H1 (cell line): ENCODE data around the gene PUDP. TPM values are rescaled to one million over a fixed set of nuclear protein-coding genes. Genes with fewer than 3 reads are reported as not detected.

ENCODE experiments used
- CTCF ChIA-PET: fragments of 300-600 bp; sonication (Branson Sonifier 250); formaldehyde crosslinking; loops from one replicate; lab custom pipeline; 2021; ENCODE audit not compliant: partially characterized antibody; lab: Charles Lee
- POLR2A ChIA-PET: fragments of 300-600 bp; sonication (Branson Sonifier 250); formaldehyde crosslinking; loops from one replicate; lab custom pipeline; 2021; ENCODE audit warnings: inconsistent platforms; ENCODE audit not compliant: partially characterized antibody; lab: Charles Lee
- DNase-seq, 2 experiments: peaks; one replicate each; pipeline versions ENCODE4 v3.0.0 to v3.0.0-alpha.2; 2010 to 2022; ENCODE audit warnings: low spot score in 2 of 2, low read depth in 1 of 2, mixed read lengths in 1 of 2
- FAIRE-seq: peaks from 2 replicates; lab custom pipeline; 2011; peaks lifted over from hg19 to GRCh38; lab: Jason Lieb, UNC
- H2AFZ ChIP-seq: 2 replicates; pipeline ENCODE4 v1.8.1; 2012; ENCODE audit warnings: low read length, inconsistent platforms
- H2AK5ac ChIP-seq: 2 replicates; pipeline ENCODE4 v1.6.1; 2013; ENCODE audit warnings: low read depth, low read length
- H2BK120ac ChIP-seq: replicated peaks from 2 replicates; pipeline ENCODE3; 2013; ENCODE audit warnings: low read depth, low read length, inconsistent platforms
- H2BK12ac ChIP-seq: 2 replicates; pipeline ENCODE4 v1.6.1; 2013; ENCODE audit warnings: low read depth, low read length
- H2BK15ac ChIP-seq: 2 replicates; pipeline ENCODE4 v1.6.1; 2013; ENCODE audit warnings: low read length
- H2BK20ac ChIP-seq: 2 replicates; pipeline ENCODE4 v1.6.1; 2013; ENCODE audit warnings: low read length
- H2BK5ac ChIP-seq: 2 replicates; pipeline ENCODE4 v1.6.1; 2013; ENCODE audit warnings: low read depth, low read length
- H3K14ac ChIP-seq: 2 replicates; pipeline ENCODE4 v1.6.1; 2013; ENCODE audit warnings: inconsistent platforms; ENCODE audit not compliant: insufficient read length
- H3K18ac ChIP-seq: 2 replicates; pipeline ENCODE4 v1.6.1; 2013; ENCODE audit warnings: low read length; ENCODE audit errors: extremely low read depth
- H3K23ac ChIP-seq: 2 replicates; pipeline ENCODE4 v1.6.1; 2013; ENCODE audit warnings: inconsistent platforms; ENCODE audit not compliant: insufficient read length
- H3K23me2 ChIP-seq: 2 replicates; pipeline ENCODE4 v1.6.1; 2013; ENCODE audit warnings: low read depth, low read length
- H3K27ac ChIP-seq: 2 replicates; pipeline ENCODE4 v1.6.1; 2011; ENCODE audit warnings: low read depth, low read length, inconsistent platforms
- H3K27me3 ChIP-seq, 4 experiments: replicated peaks in 1 of 4; 1 replicate in 1 of 4; 2 replicates in 3 of 4; pipeline versions ENCODE4 v1.6.1 to v1.8.1; 2011 to 2013; ENCODE audit warnings: low read length in 3 of 4, mild to moderate bottlenecking in 3 of 4, inconsistent platforms in 2 of 4, mixed read lengths in 2 of 4, moderate library complexity in 1 of 4; ENCODE audit not compliant: control insufficient read depth in 3 of 4, insufficient read depth in 3 of 4; ENCODE audit errors: extremely low read depth in 1 of 4
- H3K36me3 ChIP-seq, 4 experiments: 2 replicates each; pipeline versions ENCODE4 v1.6.1 to v1.8.1; 2011 to 2013; ENCODE audit warnings: mild to moderate bottlenecking in 4 of 4, low read length in 3 of 4, moderate library complexity in 2 of 4, control low read depth in 1 of 4, inconsistent platforms in 1 of 4; ENCODE audit not compliant: insufficient read depth in 4 of 4, control insufficient read depth in 2 of 4
- H3K4ac ChIP-seq: replicated peaks from 2 replicates; pipeline ENCODE3; 2013; ENCODE audit warnings: low read length, low read depth, mixed read lengths, inconsistent platforms; ENCODE audit not compliant: insufficient read length
- H3K4me1 ChIP-seq, 4 experiments: replicated peaks in 1 of 4; 1 replicate in 1 of 4; 2 replicates in 3 of 4; pipeline versions ENCODE4 v1.6.1 to v1.8.1; 2011 to 2013; ENCODE audit warnings: low read length in 3 of 4, inconsistent platforms in 2 of 4, mixed read lengths in 1 of 4; ENCODE audit not compliant: insufficient read depth in 4 of 4, control insufficient read depth in 3 of 4
- H3K4me2 ChIP-seq, 2 experiments: 2 replicates each; pipeline versions ENCODE4 v1.6.1 to v1.8.1; 2011 to 2013; ENCODE audit warnings: low read depth in 2 of 2, low read length in 2 of 2, control low read depth in 1 of 2, inconsistent platforms in 1 of 2, mild to moderate bottlenecking in 1 of 2; ENCODE audit not compliant: insufficient read depth in 1 of 2
- H3K4me3 ChIP-seq, 4 experiments: fragments of 200-600, 300-600 bp in 1 of 4; sonication (generic), shearing (Covaris generic), sonication (Bioruptor Twin) in 1 of 4; 2 replicates each; pipeline versions ENCODE4 v1.5.1 to v1.8.1; 2011 to 2016; ENCODE audit warnings: low read length in 4 of 4, low read depth in 3 of 4, control low read depth in 2 of 4, inconsistent platforms in 2 of 4, mild to moderate bottlenecking in 2 of 4, mixed read lengths in 1 of 4, moderate library complexity in 1 of 4; ENCODE audit not compliant: insufficient read depth in 2 of 4; ENCODE audit errors: extremely low read depth in 1 of 4
- H3K56ac ChIP-seq: replicated peaks from 2 replicates; pipeline ENCODE3; 2013; ENCODE audit warnings: low read depth, mild to moderate bottlenecking, mixed read lengths, low read length, inconsistent platforms; ENCODE audit not compliant: insufficient read length
- H3K79me1 ChIP-seq: 2 replicates; pipeline ENCODE4 v1.6.1; 2013; ENCODE audit warnings: low read depth, low read length, control low read depth
- H3K79me2 ChIP-seq, 2 experiments: 2 replicates each; pipeline versions ENCODE4 v1.6.1 to v1.8.1; 2012 to 2013; ENCODE audit warnings: low read length in 2 of 2, mild to moderate bottlenecking in 2 of 2, inconsistent platforms in 1 of 2; ENCODE audit not compliant: insufficient read depth in 2 of 2, control insufficient read depth in 1 of 2
- H3K9ac ChIP-seq, 4 experiments: replicated peaks in 1 of 4; 1 replicate in 1 of 4; 2 replicates in 3 of 4; pipeline versions ENCODE4 v1.6.1 to v1.8.1; 2011 to 2013; ENCODE audit warnings: low read depth in 3 of 4, low read length in 3 of 4, control low read depth in 2 of 4, mild to moderate bottlenecking in 2 of 4, moderate library complexity in 2 of 4, inconsistent platforms in 1 of 4; ENCODE audit errors: extremely low read depth in 1 of 4
- H3K9me3 ChIP-seq, 2 experiments: 2 replicates each; pipeline versions ENCODE4 v1.6.1 to v1.8.1; 2012 to 2013; ENCODE audit warnings: mild to moderate bottlenecking in 2 of 2, moderate library complexity in 2 of 2, control low read depth in 1 of 2, inconsistent platforms in 1 of 2, low read depth in 1 of 2, low read length in 1 of 2, mixed read lengths in 1 of 2; ENCODE audit not compliant: insufficient read depth in 2 of 2
- H4K20me1 ChIP-seq, 2 experiments: replicated peaks in 1 of 2; 2 replicates each; pipeline versions ENCODE3 to v1.8.1; 2011 to 2013; ENCODE audit warnings: inconsistent platforms in 2 of 2, low read length in 2 of 2, mild to moderate bottlenecking in 1 of 2; ENCODE audit not compliant: insufficient read depth in 2 of 2, control insufficient read depth in 1 of 2
- H4K5ac ChIP-seq: 2 replicates; pipeline ENCODE4 v1.6.1; 2013; ENCODE audit warnings: low read length, low read depth, mixed read lengths, inconsistent platforms; ENCODE audit not compliant: insufficient read length
- H4K8ac ChIP-seq: 2 replicates; pipeline ENCODE4 v1.8.0; 2013; ENCODE audit warnings: mild to moderate bottlenecking, moderate library complexity, low read length, inconsistent platforms; ENCODE audit not compliant: insufficient read depth; ENCODE audit errors: extremely low read depth
- H4K91ac ChIP-seq: replicated peaks from 2 replicates; pipeline ENCODE3; 2013; ENCODE audit warnings: low read length, mixed read lengths, inconsistent platforms; ENCODE audit not compliant: insufficient read length
- BCL11A ChIP-seq, 2 experiments: IDR thresholded peaks; one replicate each; pipeline ENCODE4 v1.6.1; 2011; ENCODE audit warnings: low read depth in 2 of 2, low read length in 2 of 2, mild to moderate bottlenecking in 2 of 2
- CBX5 ChIP-seq: fragments of 300-800, 300-1000 bp; sonication (generic); IDR thresholded peaks from 2 replicates; pipeline ENCODE4 v1.7.1; 2016; ENCODE audit warnings: antibody characterized with exemption, low read length, low read depth
- CREB1 ChIP-seq: IDR thresholded peaks from 2 replicates; pipeline ENCODE4 v1.6.1; 2012; ENCODE audit warnings: inconsistent platforms
- CTBP2 ChIP-seq: IDR thresholded peaks from 2 replicates; pipeline ENCODE4 v1.7.0; 2011; ENCODE audit warnings: borderline replicate concordance, mild to moderate bottlenecking, moderate library complexity, mixed read lengths, low read length; ENCODE audit not compliant: insufficient read depth, insufficient read length
- FOSL1 ChIP-seq: IDR thresholded peaks from 2 replicates; pipeline ENCODE4 v1.6.1; 2011; ENCODE audit warnings: mild to moderate bottlenecking, low read depth, low read length, moderate library complexity; ENCODE audit not compliant: insufficient read depth
- JUND ChIP-seq: IDR thresholded peaks from 2 replicates; pipeline ENCODE4 v1.6.1; 2011; ENCODE audit warnings: mild to moderate bottlenecking, improper control_type of control experiment, low read length
- KDM5A ChIP-seq: fragments of 200-600 bp; IDR thresholded peaks from 2 replicates; pipeline ENCODE4 v1.7.1; 2012; ENCODE audit warnings: mild to moderate bottlenecking, low read length, inconsistent platforms, mixed read lengths
- MAFK ChIP-seq: IDR thresholded peaks from 2 replicates; pipeline ENCODE4 v1.6.1; 2012; ENCODE audit warnings: low read depth, mild to moderate bottlenecking, improper control_type of control experiment, low read length
- MAX ChIP-seq: IDR thresholded peaks from 2 replicates; pipeline ENCODE4 v1.6.1; 2012; ENCODE audit warnings: inconsistent platforms
- POLR2AphosphoS5 ChIP-seq: IDR thresholded peaks from 2 replicates; pipeline ENCODE4 v1.6.1; 2011; ENCODE audit warnings: low read depth, low read length
- POU5F1 ChIP-seq: IDR thresholded peaks from 2 replicates; pipeline ENCODE4 v1.6.1; 2011; ENCODE audit warnings: low read depth, mild to moderate bottlenecking, low read length, moderate library complexity
- SP2 ChIP-seq: IDR thresholded peaks from 2 replicates; pipeline ENCODE4 v1.6.1; 2012; ENCODE audit warnings: mild to moderate bottlenecking, low read length, inconsistent platforms
- SRF ChIP-seq: IDR thresholded peaks from 2 replicates; pipeline ENCODE4 v1.6.1; 2011; ENCODE audit warnings: mild to moderate bottlenecking, low read depth, low read length, moderate library complexity
- TEAD4 ChIP-seq: IDR thresholded peaks from 2 replicates; pipeline ENCODE4 v1.6.1; 2012; ENCODE audit warnings: low read depth, low read length, inconsistent platforms, mixed read lengths
- WGBS, 2 experiments: shearing (Covaris generic) in 1 of 2; methylation state at CpG; one replicate each; pipeline versions ENCODE4 v1.1.6 to v1.1.7; 2013 to 2015; ENCODE audit warnings: low lambda C conversion rate in 2 of 2, mixed read lengths in 2 of 2, inconsistent platforms in 1 of 2, low coverage in 1 of 2, missing lambda C conversion rate in 1 of 2; ENCODE audit not compliant: insufficient replicate concordance in 2 of 2, insufficient coverage in 1 of 2, insufficient read length in 1 of 2; ENCODE audit errors: extremely low coverage in 1 of 2, missing lambda C conversion rate in 1 of 2; 5-methylcytosine and 5-hydroxymethylcytosine counted together
- polyA plus RNA-seq, 7 experiments: library from polyadenylated mRNA; depleted of rRNA in 3 of 7; stranded (reverse) in 5 of 7; unstranded in 2 of 7; fragments of >200 nt in 5 of 7; fragments of 200-250 nt in 2 of 7; gene quantifications; 1 replicate in 5 of 7; 2 replicates in 1 of 7; 4 replicates in 1 of 7; pipeline versions ENCODE4 v1.2.1 to v1.2.3, GENCODE V29; 2011 to 2013; ENCODE audit warnings: missing spikeins in 2 of 7, mixed read lengths in 2 of 7
- total RNA-seq: library from RNA; stranded (reverse); fragmentation: NEBNext Ultra II Directional; extraction: Animal tissue kit (Norgen Biotek cat#: 25700); gene quantifications from 2 replicates; pipeline ENCODE4 v1.2.1, GENCODE V29; 2021

The PUDP gene
- total and polyA plus RNA-seq, 2 of the 8 experiments (the other 6 are each of a cell fraction or from before 2014, with no cell fraction given): 27.2 to 30.2 TPM

- Histone ChIP-seq H3K36me3 (no peaks in the 10 kb centered on the region; a peak in 1 of 8 replicates), H3K56ac (no peak overlapping the region), H3K23me2 (no peaks in the 10 kb centered on the region), H3K27me3 (no peaks in the 10 kb centered on the region), H3K9ac (no peak overlapping the region), H3K14ac (no peak overlapping the region), H3K4me2 (no peak overlapping the region), H3K79me1 (no peaks in the 10 kb centered on the region), H2BK120ac (no peak overlapping the region), H3K4me1 (peaks cover 0 to 3% (median 0%) of the 10 kb centered on the region in 4 experiments; a peak in 1 of 7 replicates), H3K4ac (no peak overlapping the region), H2AK5ac (no peak overlapping the region), H3K27ac (no peak overlapping the region), H3K9me3 (no peaks in the 10 kb centered on the region), H2AFZ (no peak overlapping the region), H4K20me1 (no peaks in the 10 kb centered on the region), H3K79me2 (no peaks in the 10 kb centered on the region; a peak in 1 of 4 replicates), H4K91ac (no peak overlapping the region), H3K23ac (no peak overlapping the region), H3K4me3 (no peak overlapping the region), H4K5ac (no peak overlapping the region), H2BK12ac (no peak overlapping the region), H2BK5ac (no peak overlapping the region), H3K18ac (no peak overlapping the region), H2BK20ac (no peak overlapping the region), H4K8ac (no peak overlapping the region), H2BK15ac (no peak overlapping the region)
- POLR2A ChIA-PET: no interaction called here
- peak; percentile 19 for FAIRE-seq
- CTCF ChIA-PET: interaction anchor here (1.1 kb wide), 1 partner anchor 56 kb away, joined by 4 read pairs; no protein-coding TSS in a partner anchor
- WGBS, 2 experiments: 81% methylated on average over 2 of the region's 2 CpGs; no CpG with 5 or more reads in 1 of the 2 experiments
- DNase-seq: no peak
- TF ChIP-seq KDM5A: no peak
- TF ChIP-seq POU5F1: no peak
- TF ChIP-seq JUND: no peak
- no peak for TF ChIP-seq MAFK
- TF ChIP-seq FOSL1: no peak
- no peak for TF ChIP-seq BCL11A (IDR thresholded peaks at IDR 0.05; ENCODE audit: low read depth in 2 of 2, low read length in 2 of 2)
- no peak for TF ChIP-seq POLR2AphosphoS5
- TF ChIP-seq CBX5: no peak
- TF ChIP-seq TEAD4: no peak
- TF ChIP-seq CREB1: no peak
- TF ChIP-seq SRF: no peak
- no peak for TF ChIP-seq CTBP2
- TF ChIP-seq MAX: no peak
- TF ChIP-seq SP2: no peak
These were observed 13.0 kb downstream of the PUDP start for GRCh38 chrX:7134981-7135380.
